ENCODE results near the gene PLOD1.
"Not testable (repeated sequence)": the region's sequence is repeated elsewhere in the genome, so short reads cannot be mapped to it uniquely, and the experiment has no call there.

PLOD1 gene

GRCh38 chr1:11939794-11940193, 5.3 kb downstream of the PLOD1 start:
- DNase-seq (ENCODE audit: low spot score) = not testable (repeated sequence)

GRCh38 chr1:11940260-11940921, 5.9 kb downstream of the PLOD1 start:
- no peak for DNase-seq (ENCODE audit: low spot score)

DNA sequence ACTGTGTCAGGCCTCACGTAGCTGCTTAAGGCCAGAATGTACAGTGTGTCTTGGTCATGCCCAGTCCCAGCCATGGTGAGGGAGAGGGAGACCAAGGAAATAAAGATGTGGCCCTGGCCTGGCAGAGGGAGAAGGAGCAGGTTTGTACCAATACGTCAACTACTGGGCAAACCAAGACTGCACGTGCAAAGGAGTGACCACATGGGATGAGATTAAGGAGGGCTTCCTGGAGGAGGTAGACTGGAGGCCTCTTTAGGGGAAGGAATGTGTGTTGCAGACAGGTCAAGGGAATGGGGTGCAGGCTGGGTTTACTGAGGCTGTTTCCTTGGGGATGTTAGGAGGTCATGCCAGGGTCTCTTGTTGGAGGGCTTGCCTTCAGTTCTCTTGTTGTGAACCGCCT, 7.8 kb downstream of the PLOD1 start:
- no peak for DNase-seq (ENCODE audit: low spot score)

GRCh38 chr1:11943619-11944018, 9.1 kb downstream of the PLOD1 start:
- no peak for DNase-seq (ENCODE audit: low spot score)

DNA sequence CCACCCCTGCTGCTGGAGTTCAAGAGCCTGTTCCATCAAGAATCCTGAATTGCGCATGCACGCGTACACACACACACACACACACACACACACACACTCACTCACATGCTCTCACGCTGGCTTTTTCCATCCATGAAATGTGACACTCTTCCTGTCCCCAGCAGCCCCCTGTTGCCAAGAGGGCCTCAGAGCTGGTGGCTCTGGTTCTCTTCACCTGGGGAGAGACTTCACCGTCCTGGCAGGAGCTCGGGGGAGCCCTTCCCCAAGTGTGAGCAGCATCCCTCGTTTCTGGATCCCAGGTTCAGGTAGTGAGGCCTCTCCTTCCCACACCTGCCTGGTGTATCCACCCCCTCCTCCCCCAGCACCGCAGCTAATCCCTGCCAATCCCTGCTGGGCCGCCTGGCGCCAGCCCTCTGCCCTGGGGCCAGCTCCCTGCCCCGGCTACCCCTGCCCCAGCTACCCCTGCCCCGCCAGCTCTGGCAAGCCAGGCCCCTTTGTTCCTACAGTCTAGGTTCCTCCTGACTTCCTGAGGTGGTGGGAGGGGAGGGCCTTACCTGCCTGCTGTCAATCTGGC, 9.9 kb downstream of the PLOD1 start:
- no peak for DNase-seq (ENCODE audit: low spot score)

DNA sequence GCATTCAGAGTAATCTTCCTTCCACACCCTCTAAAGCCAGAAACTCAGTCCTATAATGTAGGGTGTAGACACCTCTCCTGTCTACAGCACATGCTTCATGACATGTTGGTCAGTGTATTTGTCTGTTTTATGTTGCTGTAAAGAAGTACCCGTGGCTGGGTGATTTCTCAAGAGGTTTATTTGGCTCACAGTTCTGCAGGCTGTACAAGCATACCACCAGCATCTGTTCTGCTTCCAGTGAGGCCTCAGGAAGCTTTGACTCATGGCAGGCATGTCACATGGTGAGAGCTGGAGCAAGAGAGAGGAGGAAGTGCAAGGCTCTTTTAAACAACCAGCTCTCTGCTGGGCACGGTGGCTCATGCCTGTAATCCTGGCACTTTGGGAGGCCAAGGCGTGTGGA, 12.1 kb downstream of the PLOD1 start:
- DNase-seq (ENCODE audit: low spot score) = no peak

DNA sequence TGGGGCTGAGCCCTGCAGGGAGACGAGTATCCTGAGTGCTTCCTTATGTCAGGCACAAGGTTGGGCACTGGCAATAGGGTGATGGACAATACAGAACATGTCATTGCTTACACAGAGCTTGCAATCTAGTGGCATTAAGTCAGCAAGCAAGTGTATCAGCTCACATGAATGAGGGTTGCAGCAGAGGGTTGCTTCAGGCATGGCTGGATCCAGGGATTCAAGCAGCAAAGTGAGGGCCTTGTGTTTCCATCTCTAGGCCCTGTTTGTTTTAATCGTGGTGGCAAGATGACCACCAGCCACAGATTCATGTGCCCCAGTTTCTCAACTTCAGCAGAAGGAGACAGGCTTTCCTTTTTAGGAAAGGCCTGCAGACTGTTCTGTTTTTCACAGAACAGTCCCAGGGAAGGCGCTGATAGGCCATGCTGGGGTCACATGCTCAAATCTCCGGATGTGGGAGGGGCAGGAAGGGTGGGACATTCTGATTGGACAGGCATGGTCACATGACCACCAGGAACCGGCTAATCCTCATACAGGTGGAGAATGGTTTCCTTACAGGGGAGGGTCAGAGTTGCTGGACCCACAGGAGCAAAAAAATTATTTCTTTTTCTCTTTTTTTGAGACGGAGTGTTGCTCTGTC, 14.4 kb downstream of the PLOD1 start:
- DNase-seq (ENCODE audit: low spot score) = peak; percentile 22

DNA sequence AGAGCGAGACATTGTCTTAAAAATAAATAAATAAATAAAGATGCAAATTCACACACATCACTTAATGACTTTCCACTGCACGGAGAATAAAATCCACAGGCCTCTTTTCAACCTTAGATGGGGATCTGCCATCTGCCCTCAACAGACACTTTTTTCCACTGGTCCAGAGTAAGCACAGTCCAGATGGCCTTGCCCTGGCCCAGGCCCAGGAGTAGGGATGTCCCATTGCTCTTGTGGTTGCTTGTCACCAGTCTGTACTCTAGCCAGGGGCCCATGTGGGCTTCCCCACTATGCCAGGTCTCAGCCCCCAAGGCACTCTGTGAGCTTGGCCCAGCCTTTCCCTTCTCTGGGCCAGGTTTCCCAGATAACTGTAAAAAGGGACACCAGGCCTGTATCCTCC, 17.4 kb downstream of the PLOD1 start:
- DNase-seq (ENCODE audit: low spot score) = no peak

DNA sequence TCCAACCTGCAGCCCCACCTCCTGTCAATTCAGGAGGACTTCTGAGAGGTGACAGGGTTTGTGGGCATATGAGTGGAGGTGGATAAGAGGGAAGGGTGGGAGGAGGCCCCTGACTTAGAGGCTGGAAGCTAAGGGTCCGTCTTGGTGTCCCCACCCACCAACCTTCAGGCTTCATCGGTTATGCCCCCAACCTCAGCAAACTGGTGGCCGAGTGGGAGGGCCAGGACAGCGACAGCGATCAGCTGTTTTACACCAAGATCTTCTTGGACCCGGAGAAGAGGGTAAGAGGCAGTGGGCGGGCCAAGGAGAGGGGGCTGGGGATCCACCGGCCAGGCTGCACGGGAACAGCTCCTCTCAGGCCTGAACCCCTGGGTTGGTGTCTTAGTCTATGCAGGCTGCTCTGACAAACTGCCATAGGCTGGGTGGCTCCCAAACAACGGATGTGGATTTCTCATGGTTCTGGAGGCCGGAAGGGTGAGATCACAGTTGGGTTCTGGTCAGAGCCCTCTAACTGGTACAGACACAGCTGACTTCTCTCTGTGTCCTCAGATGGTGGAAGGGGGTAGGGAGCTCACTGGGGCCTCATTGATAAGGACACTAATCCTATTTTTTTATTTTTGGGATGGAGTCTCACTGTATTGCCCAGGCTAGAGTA, 18.1 kb downstream of the PLOD1 start:
- no peak for DNase-seq (ENCODE audit: low spot score)

- DNase-seq (ENCODE audit: low spot score) = no peak
Measured at GRCh38 chr1:11955221-11955620, 20.7 kb downstream of the PLOD1 start.

GRCh38 chr1:11957398-11957797, 22.9 kb downstream of the PLOD1 start:
- no peak for DNase-seq (ENCODE audit: low spot score)

GRCh38 chr1:11957897-11958296, 23.4 kb downstream of the PLOD1 start:
- no peak for DNase-seq (ENCODE audit: low spot score)

DNA sequence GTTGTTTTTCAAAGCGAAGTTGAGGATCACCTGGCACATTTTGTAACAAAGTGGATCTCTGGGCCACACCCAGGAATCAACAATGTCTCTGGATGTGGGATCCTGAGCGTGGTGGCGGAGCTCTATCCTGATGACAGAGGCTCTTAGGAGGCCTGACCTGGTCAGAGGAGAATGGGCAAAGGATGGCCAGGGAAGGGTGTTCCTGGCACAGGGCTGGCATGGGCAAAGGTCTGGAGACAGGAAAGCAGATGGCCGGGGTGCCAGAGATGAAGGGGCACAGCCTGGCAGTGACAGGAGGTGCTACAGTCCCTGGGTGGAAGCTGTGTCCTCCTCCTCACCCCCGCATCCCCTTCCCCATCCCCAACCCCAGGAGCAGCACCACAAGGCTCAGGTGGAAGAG, 25.8 kb downstream of the PLOD1 start:
- no peak for DNase-seq (ENCODE audit: low spot score)

DNA sequence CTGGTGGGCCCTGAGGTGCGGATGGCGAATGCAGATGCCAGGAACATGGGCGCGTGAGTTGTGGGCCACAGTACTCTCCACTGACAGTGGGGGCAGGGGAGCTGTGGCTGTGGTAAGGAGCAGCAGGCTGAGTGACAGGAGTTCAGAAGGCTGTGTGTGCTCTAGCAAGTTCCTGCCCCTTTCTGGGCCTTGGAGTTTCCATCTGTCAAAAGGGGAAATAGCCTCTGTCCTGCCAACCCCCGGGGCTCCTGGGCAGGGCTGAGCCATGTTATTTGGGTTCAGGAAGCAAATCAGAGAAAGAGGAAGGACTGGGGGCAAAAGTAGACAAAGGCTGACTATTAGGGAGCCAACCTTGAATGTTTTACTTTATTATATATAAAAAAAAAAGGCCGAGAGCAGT, 26.2 kb downstream of the PLOD1 start:
- DNase-seq (ENCODE audit: low spot score) = no peak

DNA sequence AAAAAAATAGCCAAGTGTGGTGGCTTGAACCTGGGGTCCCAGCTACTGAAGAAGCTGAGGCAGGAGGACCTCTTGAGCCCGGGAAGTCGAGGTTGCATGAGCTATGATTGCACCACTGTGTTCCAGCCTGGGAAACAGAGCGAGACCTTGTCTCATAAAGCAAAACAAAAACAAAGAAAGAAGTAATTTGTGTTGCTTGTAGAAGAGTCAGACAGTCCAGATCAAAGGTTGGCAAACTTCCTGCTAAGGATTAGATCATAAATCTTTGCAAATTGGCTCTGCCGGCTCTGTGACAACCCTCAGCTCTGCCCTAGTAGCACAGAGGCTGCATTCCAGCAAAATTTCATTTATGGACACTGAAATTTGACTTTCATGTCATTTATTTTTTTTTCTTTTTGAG, 26.7 kb downstream of the PLOD1 start:
- DNase-seq (ENCODE audit: low spot score) = no peak

DNA sequence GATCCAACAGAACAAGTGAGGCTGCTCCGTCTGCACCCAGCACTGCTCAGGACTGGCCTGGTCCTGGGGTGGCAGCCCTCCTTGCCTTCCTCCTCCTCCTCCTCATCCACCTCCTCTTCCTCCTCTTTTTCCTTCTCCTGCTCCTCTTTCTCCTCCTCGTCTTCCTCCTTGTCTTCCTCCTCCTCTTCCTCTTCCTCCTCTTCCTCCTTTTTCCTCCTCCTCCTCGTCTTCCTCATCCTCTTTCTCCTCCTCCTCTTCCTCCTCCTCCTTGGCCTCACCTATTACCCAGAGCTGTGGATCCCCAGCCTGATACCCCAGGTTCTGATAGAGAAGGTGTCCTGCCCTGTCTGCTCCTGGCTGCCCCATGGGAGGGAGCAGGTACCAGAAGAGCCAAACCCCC, 29.1 kb downstream of the PLOD1 start:
- DNase-seq (ENCODE audit: low spot score) = no peak

DNA sequence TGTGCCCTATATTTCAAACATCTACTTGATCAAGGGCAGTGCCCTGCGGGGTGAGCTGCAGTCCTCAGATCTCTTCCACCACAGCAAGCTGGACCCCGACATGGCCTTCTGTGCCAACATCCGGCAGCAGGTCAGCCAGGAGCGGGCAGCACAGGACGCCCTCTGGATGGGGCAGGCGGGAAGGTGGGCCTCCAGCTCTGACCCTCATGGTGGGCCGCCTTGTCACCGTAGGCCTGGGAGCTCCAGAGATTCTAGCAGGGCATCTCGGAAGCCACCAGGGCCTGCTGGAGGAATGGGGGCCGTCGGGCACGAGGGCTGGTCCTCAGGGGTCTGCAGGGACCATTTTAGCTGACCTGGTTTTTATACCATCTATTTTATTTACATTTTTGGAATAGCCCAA, 30.1 kb downstream of the PLOD1 start:
- DNase-seq (ENCODE audit: low spot score) = no peak

GRCh38 chr1:11967028-11967547, 32.6 kb downstream of the PLOD1 start:
- DNase-seq (ENCODE audit: low spot score) = no peak

DNA sequence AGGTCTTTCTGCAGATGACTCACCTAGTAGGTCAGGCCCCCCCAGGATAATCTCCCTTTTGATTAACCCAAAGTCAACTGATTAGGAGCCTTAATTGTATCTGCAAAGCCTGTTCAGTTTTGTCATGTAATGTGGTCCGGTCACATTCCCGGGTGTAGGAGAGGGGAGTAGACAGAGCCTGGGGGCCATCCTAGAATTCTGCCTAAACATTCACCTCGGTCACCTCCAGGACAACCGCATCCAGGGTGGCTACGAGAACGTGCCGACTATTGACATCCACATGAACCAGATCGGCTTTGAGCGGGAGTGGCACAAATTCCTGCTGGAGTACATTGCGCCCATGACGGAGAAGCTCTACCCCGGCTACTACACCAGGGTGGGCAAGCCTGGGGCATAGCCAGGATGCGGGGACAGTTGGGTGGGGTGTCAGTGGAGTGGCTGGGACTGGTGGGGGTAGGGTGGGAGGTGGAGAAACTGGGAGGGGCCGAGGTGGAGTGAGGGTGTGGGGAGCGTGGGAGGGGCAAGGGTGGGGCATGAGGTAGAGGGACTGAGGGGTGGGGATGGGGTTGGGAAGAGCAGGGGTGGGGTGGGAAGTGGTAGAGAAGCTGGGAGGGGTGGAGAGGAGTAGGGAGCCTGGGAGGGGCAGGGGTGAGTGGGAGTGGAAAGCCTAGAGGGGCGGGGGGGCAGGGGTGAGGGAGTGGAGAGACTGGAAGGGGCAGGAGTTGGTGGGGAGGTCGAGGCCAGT, 36.1 kb downstream of the PLOD1 start:
- DNase-seq (ENCODE audit: low spot score) = no peak

DNA sequence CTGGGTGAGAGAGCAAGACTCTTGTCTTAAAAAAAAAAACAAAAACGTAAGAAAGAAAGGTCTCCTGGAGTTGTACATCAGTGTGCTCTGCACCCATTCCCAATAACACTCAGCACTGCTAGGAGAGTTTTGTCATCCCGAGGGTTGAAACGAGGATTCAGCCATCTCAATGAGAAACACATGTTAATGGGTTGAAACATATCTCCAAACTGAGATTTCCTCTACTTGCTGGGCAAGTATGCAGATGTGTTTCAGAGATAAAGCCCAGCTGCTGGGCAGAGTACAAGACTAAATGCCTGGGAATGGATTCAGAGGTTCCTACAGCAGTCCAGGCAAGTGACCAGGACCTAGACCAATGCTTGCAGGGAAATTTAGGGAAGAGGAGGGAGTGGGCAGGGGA, 43.1 kb downstream of the PLOD1 start:
- DNase-seq (ENCODE audit: low spot score) = no peak

GRCh38 chr1:11978301-11978700, 43.8 kb downstream of the PLOD1 start:
- DNase-seq (ENCODE audit: low spot score) = no peak
